GM18526 (cell line): ENCODE results near the gene WDR72.

Experiments used
- POLR2A ChIP-seq: IDR thresholded peaks from 3 replicates; pipeline ENCODE4 v1.6.1; 2011; ENCODE audit not compliant: insufficient read length; ENCODE audit errors: extremely low read depth

The WDR72 gene

DNA sequence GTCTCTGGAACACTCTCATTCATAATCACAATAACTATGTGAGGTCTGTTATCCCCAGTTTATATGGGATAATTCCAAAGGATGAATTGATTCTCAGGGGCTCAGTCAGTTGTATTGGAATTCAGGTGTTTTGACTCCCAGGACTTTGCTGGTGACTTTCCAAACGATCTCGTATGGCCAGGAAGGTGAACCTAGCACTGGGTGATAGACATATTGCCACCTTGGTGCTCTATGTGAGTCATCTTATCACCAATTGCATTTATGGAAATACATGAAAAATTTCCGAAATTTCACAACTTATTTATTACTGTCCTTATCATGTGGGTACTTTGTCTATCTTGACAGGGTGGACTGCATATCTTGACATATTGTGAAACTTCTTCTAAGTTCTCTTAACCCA lies 287.3 kb downstream of the WDR72 start:
- no peak for TF ChIP-seq POLR2A

DNA sequence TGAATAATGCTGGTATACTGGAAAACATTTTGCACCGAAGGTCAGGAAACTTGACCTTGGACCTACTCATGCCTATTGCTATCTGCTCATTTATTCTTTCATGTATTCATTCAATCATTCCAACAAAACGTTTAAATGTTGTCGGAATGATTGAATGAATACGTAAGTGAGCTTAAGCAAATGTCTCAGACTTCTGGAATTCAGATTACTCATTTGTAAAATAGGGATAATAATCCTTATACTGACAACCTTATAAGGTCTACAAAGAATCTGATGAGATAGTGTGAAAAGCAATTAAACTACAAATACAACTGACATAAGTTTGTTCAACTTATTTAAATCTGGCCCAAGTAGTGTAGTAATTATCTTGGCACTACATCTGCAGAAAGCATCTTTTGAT lies 288.7 kb downstream of the WDR72 start:
- no peak for TF ChIP-seq POLR2A

DNA sequence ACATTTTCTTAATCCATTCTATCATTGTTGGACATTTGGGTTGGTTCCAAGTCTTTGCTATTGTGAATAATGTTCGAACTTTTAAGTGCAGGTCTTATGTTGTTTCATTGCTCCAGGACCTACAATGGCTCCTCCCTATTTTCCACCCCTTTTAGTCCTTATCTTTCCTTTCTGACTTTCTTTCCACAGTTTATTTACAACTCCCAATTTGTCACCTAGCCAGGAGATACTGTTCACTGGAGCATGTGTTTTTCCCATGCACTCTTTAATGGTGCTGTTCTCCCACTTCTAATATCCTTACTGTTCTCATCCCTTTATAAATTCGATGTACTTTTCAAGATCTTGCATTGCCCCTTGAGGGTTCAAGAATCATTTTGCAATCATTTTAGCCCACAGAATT lies 290.0 kb downstream of the WDR72 start:
- TF ChIP-seq POLR2A, result no peak
